Measurements from ENCODE around the gene PLK4. TPM values are rescaled to one million over a fixed set of nuclear protein-coding genes. Genes with fewer than 3 reads are reported as not detected.
"Not testable (repeated sequence)": the region's sequence is repeated elsewhere in the genome, so short reads cannot be mapped to it uniquely, and the experiment has no call there.

Gene PLK4
- 0.61 TPM for total RNA-seq
- long read RNA-seq = 0 reads

- DNase-seq (ENCODE audit: low spot score) = peak; percentile 98
Measured at GRCh38 chr4:127880763-127881562, at the start of gene PLK4. Gene PLK4, plus strand, starts transcription at chr4:127880893. Its CDS starts 242 bp downstream, at chr4:127881135.

GRCh38 chr4:127832585-127832984, 48.1 kb upstream of the PLK4 start:
- no peak for DNase-seq (ENCODE audit: low spot score)

- no peak for DNase-seq (ENCODE audit: low spot score)
Measured at GRCh38 chr4:127843704-127844600, 36.7 kb upstream of the PLK4 start.

- no peak for DNase-seq (ENCODE audit: low spot score)
Measured at GRCh38 chr4:127844601-127845116, 36.0 kb upstream of the PLK4 start.

GRCh38 chr4:127846061-127846460, 34.6 kb upstream of the PLK4 start:
- no peak for DNase-seq (ENCODE audit: low spot score)

GRCh38 chr4:127846765-127847164, 33.9 kb upstream of the PLK4 start:
- DNase-seq (ENCODE audit: low spot score) = no peak

- no peak for DNase-seq (ENCODE audit: low spot score)
Measured at GRCh38 chr4:127849505-127850234, 31.0 kb upstream of the PLK4 start.

- DNase-seq (ENCODE audit: low spot score) = no peak
Measured at GRCh38 chr4:127852661-127853060, 28.0 kb upstream of the PLK4 start.

GRCh38 chr4:127856196-127856812, 24.4 kb upstream of the PLK4 start:
- DNase-seq (ENCODE audit: low spot score) = no peak

- no peak for DNase-seq (ENCODE audit: low spot score)
Measured at GRCh38 chr4:127856813-127857447, 23.8 kb upstream of the PLK4 start.

- no peak for DNase-seq (ENCODE audit: low spot score)
Measured at GRCh38 chr4:127857641-127858040, 23.1 kb upstream of the PLK4 start.

- DNase-seq (ENCODE audit: low spot score) = no peak
Measured at GRCh38 chr4:127868196-127868595, 12.5 kb upstream of the PLK4 start.

- no peak for DNase-seq (ENCODE audit: low spot score)
Measured at GRCh38 chr4:127870281-127870680, 10.4 kb upstream of the PLK4 start.

GRCh38 chr4:127870688-127871087, 10.0 kb upstream of the PLK4 start:
- DNase-seq (ENCODE audit: low spot score) = no peak

GRCh38 chr4:127875791-127876190, 4.9 kb upstream of the PLK4 start:
- no peak for DNase-seq (ENCODE audit: low spot score)

- DNase-seq (ENCODE audit: low spot score) = no peak
Measured at GRCh38 chr4:127881563-127881864, 821 bp downstream of the PLK4 start.

GRCh38 chr4:127888559-127888958, 7.9 kb downstream of the PLK4 start:
- no peak for DNase-seq (ENCODE audit: low spot score)

GRCh38 chr4:127889903-127890302, 9.2 kb downstream of the PLK4 start:
- DNase-seq (ENCODE audit: low spot score) = no peak

GRCh38 chr4:127896069-127896468, 15.4 kb downstream of the PLK4 start:
- DNase-seq (ENCODE audit: low spot score) = no peak

GRCh38 chr4:127896528-127896927, 15.8 kb downstream of the PLK4 start:
- no peak for DNase-seq (ENCODE audit: low spot score)

GRCh38 chr4:127899682-127900081, 19.0 kb downstream of the PLK4 start:
- not testable (repeated sequence) for DNase-seq (ENCODE audit: low spot score)
